Natural killer cell treated with Interleukin-12 subunit alpha and Interleukin-12 subunit beta and Interleukin-15 and Interleukin-18, amount 100 ng/mL, for 72 hours (primary cell): ENCODE data around the gene IL10RB. TPM values are rescaled to one million over a fixed set of nuclear protein-coding genes. Genes with fewer than 3 reads are reported as not detected.
A peak's percentile ranks its signal among the peaks of the same experiment; 100 is the strongest.
"Not testable (repeated sequence)": the region's sequence is repeated elsewhere in the genome, so short reads cannot be mapped to it uniquely, and the experiment has no call there.

Experiments
- ATAC-seq, 2 donors: fragments of 150-1000 bp; cut with Tn5 transposase in 1 of 2; sonication (Bioruptor Pico), chemical (Tn5 transposase) in 1 of 2; 2 replicates each; pipeline ENCODE4 v1.10.0; 2021
- DNase-seq: peaks from one replicate; pipeline ENCODE4 v3.0.0; 2022; ENCODE audit warnings: low spot score
- H3K27ac Mint-ChIP-seq, 2 donors: 1 replicate in 1 of 2; 2 replicates in 1 of 2; pipeline ENCODE4 v1.8.0; 2022; ENCODE audit warnings: mixed read lengths in 2 of 2, mild to moderate bottlenecking in 1 of 2, moderate library complexity in 1 of 2
- H3K27me3 Mint-ChIP-seq, 2 donors: 1 replicate in 1 of 2; 2 replicates in 1 of 2; pipeline ENCODE4 v1.8.0; 2022; ENCODE audit warnings: mixed read lengths in 2 of 2
- H3K36me3 Mint-ChIP-seq: one replicate; pipeline ENCODE4 v1.8.0; 2022; ENCODE audit warnings: mixed read lengths
- H3K4me1 Mint-ChIP-seq, 2 donors: 1 replicate in 1 of 2; 2 replicates in 1 of 2; pipeline ENCODE4 v1.8.0; 2022; ENCODE audit warnings: low read depth in 2 of 2, mixed read lengths in 2 of 2, mild to moderate bottlenecking in 1 of 2
- H3K4me3 Mint-ChIP-seq: one replicate; pipeline ENCODE4 v1.8.0; 2022; ENCODE audit warnings: mixed read lengths
- H3K9me3 Mint-ChIP-seq: 2 replicates; pipeline ENCODE4 v1.8.0; 2022; ENCODE audit warnings: mixed read lengths
- total RNA-seq, 2 donors: library from RNA; stranded (reverse); gene quantifications; one replicate each; pipeline ENCODE4 v1.2.3, GENCODE V29; 2022

The IL10RB gene
- total RNA-seq: 10 to 100 TPM; 19.9 to 22.2 TPM

GRCh38 chr21:33266050-33266788 is at the start of gene IL10RB:
TSS of gene IL10RB (plus strand) at chr21:33266367. CDS start at chr21:33266466, 99 bp downstream.
- no peaks in the 10 kb centered on the region for H3K9me3 Mint-ChIP-seq
- ATAC-seq (peak; percentile 93 to 96), DNase-seq (peak; percentile 83)
- H3K27me3 Mint-ChIP-seq: no peaks in the 10 kb centered on the region
- H3K36me3 Mint-ChIP-seq: no peaks in the 10 kb centered on the region
- H3K4me3 Mint-ChIP-seq: peak within 1 kb of the TSS; percentile 93
- H3K27ac Mint-ChIP-seq: peak within 1 kb of the TSS; percentile 68 to 92
- peaks cover 48 to 49% of the 10 kb centered on the region in 2 donors for H3K4me1 Mint-ChIP-seq

GRCh38 chr21:33217138-33217520 is 49.0 kb upstream of the IL10RB start:
- H3K27me3 Mint-ChIP-seq: no peaks in the 10 kb centered on the region
- H3K4me3 Mint-ChIP-seq: no peak overlapping the region
- ATAC-seq (no peak), DNase-seq (no peak)
- peaks cover 3% of the 10 kb centered on the region for H3K9me3 Mint-ChIP-seq
- peaks cover 57 to 64% of the 10 kb centered on the region in 2 donors for H3K4me1 Mint-ChIP-seq
- H3K36me3 Mint-ChIP-seq: no peaks in the 10 kb centered on the region
- no peak overlapping the region for H3K27ac Mint-ChIP-seq

GRCh38 chr21:33219300-33219699 is 46.9 kb upstream of the IL10RB start:
- peaks cover 42 to 43% of the 10 kb centered on the region in 2 donors for H3K4me1 Mint-ChIP-seq
- no peaks in the 10 kb centered on the region for H3K36me3 Mint-ChIP-seq
- H3K4me3 Mint-ChIP-seq: no peak overlapping the region
- no peak overlapping the region for H3K27ac Mint-ChIP-seq
- DNase-seq (no peak), ATAC-seq (no peak)
- H3K9me3 Mint-ChIP-seq: peaks cover under 1% of the 10 kb centered on the region
- no peaks in the 10 kb centered on the region for H3K27me3 Mint-ChIP-seq

- H3K4me1 Mint-ChIP-seq: peaks cover 37 to 39% of the 10 kb centered on the region in 2 donors
- H3K4me3 Mint-ChIP-seq: no peak overlapping the region
- DNase-seq: no peak
- H3K9me3 Mint-ChIP-seq: no peaks in the 10 kb centered on the region
- no peak for ATAC-seq
- no peak overlapping the region for H3K27ac Mint-ChIP-seq
- no peaks in the 10 kb centered on the region for H3K36me3 Mint-ChIP-seq
- no peaks in the 10 kb centered on the region for H3K27me3 Mint-ChIP-seq
These were observed 46.2 kb upstream of the IL10RB start for GRCh38 chr21:33219954-33220353.

- not testable (repeated sequence) for DNase-seq
These were observed 40.8 kb upstream of the IL10RB start for GRCh38 chr21:33225376-33225775.

GRCh38 chr21:33228455-33228854 is 37.7 kb upstream of the IL10RB start:
- ATAC-seq (no peak), DNase-seq (no peak)
- H3K27me3 Mint-ChIP-seq: no peaks in the 10 kb centered on the region
- peaks cover 33 to 45% of the 10 kb centered on the region in 2 donors for H3K4me1 Mint-ChIP-seq
- no peak overlapping the region for H3K27ac Mint-ChIP-seq
- H3K4me3 Mint-ChIP-seq: no peak overlapping the region
- H3K9me3 Mint-ChIP-seq: no peaks in the 10 kb centered on the region
- H3K36me3 Mint-ChIP-seq: peaks cover 11% of the 10 kb centered on the region

More at GRCh38 chr21:33225376-33225775, 40.8 kb upstream of the IL10RB start:
- not testable (repeated sequence) for ATAC-seq, H3K36me3 Mint-ChIP-seq, H3K4me3 Mint-ChIP-seq, H3K9me3 Mint-ChIP-seq, H3K27me3 Mint-ChIP-seq, H3K27ac Mint-ChIP-seq
- H3K4me1 Mint-ChIP-seq: peaks cover 21 to 22% of the 10 kb centered on the region in 2 donors

- H3K4me1 Mint-ChIP-seq: peaks cover 37 to 49% of the 10 kb centered on the region in 2 donors
- peaks cover 11% of the 10 kb centered on the region for H3K36me3 Mint-ChIP-seq
- DNase-seq (no peak), ATAC-seq (peak in 1 of 2 donors; percentile 2)
- no peaks in the 10 kb centered on the region for H3K27me3 Mint-ChIP-seq
- H3K9me3 Mint-ChIP-seq: no peaks in the 10 kb centered on the region
- H3K4me3 Mint-ChIP-seq: peak overlapping the region; percentile 84
- peak overlapping the region; percentile 60 to 86 for H3K27ac Mint-ChIP-seq
These were observed 36.9 kb upstream of the IL10RB start for GRCh38 chr21:33229099-33229783.

- peak within 1 kb of the TSS; percentile 85 to 86 for H3K27ac Mint-ChIP-seq
- H3K27me3 Mint-ChIP-seq: no peaks in the 10 kb centered on the region
- H3K4me1 Mint-ChIP-seq: peaks cover 42 to 56% of the 10 kb centered on the region in 2 donors
- peak; percentile 83 for DNase-seq
- no peaks in the 10 kb centered on the region for H3K9me3 Mint-ChIP-seq
- H3K36me3 Mint-ChIP-seq: peaks cover 11% of the 10 kb centered on the region
- peak; percentile 91 to 95 for ATAC-seq
- peak within 1 kb of the TSS; percentile 93 for H3K4me3 Mint-ChIP-seq
These were observed 36.2 kb upstream of the IL10RB start, which contains the start of gene IFNAR2 for GRCh38 chr21:33229784-33230544. TSS of gene IFNAR2 (plus strand) at chr21:33229938. CDS start at chr21:33241923, 11,985 bp downstream.

GRCh38 chr21:33230545-33231324 is 35.4 kb upstream of the IL10RB start:
- Mint-ChIP-seq H3K27me3 (no peaks in the 10 kb centered on the region), H3K27ac (peak overlapping the region; percentile 77 to 85), H3K4me3 (peak overlapping the region; percentile 93), H3K36me3 (peaks cover 11% of the 10 kb centered on the region), H3K4me1 (peaks cover 42 to 56% of the 10 kb centered on the region in 2 donors), H3K9me3 (no peaks in the 10 kb centered on the region)
- no peak for DNase-seq
- ATAC-seq: peak; percentile 26 to 64

- peak overlapping the region; percentile 93 for H3K4me3 Mint-ChIP-seq
- ATAC-seq: peak in 1 of 2 donors; percentile 51
- peaks cover 11% of the 10 kb centered on the region for H3K36me3 Mint-ChIP-seq
- peak overlapping the region; percentile 77 to 85 for H3K27ac Mint-ChIP-seq
- peaks cover 47 to 59% of the 10 kb centered on the region in 2 donors for H3K4me1 Mint-ChIP-seq
- H3K9me3 Mint-ChIP-seq: no peaks in the 10 kb centered on the region
- no peak for DNase-seq
- H3K27me3 Mint-ChIP-seq: no peaks in the 10 kb centered on the region
These were observed 34.6 kb upstream of the IL10RB start for GRCh38 chr21:33231526-33231925.

GRCh38 chr21:33232291-33233034 is 33.7 kb upstream of the IL10RB start:
- no peak for DNase-seq
- peaks cover 49 to 61% of the 10 kb centered on the region in 2 donors for H3K4me1 Mint-ChIP-seq
- no peak for ATAC-seq
- H3K4me3 Mint-ChIP-seq: peak overlapping the region; percentile 93
- H3K27ac Mint-ChIP-seq: peak overlapping the region; percentile 77 to 85
- no peaks in the 10 kb centered on the region for H3K9me3 Mint-ChIP-seq
- peaks cover 11% of the 10 kb centered on the region for H3K36me3 Mint-ChIP-seq
- H3K27me3 Mint-ChIP-seq: no peaks in the 10 kb centered on the region

- H3K27ac Mint-ChIP-seq: peak overlapping the region; percentile 26 to 34
- H3K27me3 Mint-ChIP-seq: no peaks in the 10 kb centered on the region
- no peaks in the 10 kb centered on the region for H3K9me3 Mint-ChIP-seq
- H3K36me3 Mint-ChIP-seq: peaks cover 11% of the 10 kb centered on the region
- H3K4me1 Mint-ChIP-seq: peaks cover 59 to 73% of the 10 kb centered on the region in 2 donors
- no peak for ATAC-seq
- peak overlapping the region; percentile 36 for H3K4me3 Mint-ChIP-seq
- no peak for DNase-seq
These were observed 31.3 kb upstream of the IL10RB start for GRCh38 chr21:33234635-33235520.
